Choroid plexus epithelial cell (primary cell): Measurements from ENCODE around the gene MYLK.
"Not testable (repeated sequence)": the region's sequence is repeated elsewhere in the genome, so short reads cannot be mapped to it uniquely, and the experiment has no call there.

ENCODE experiments used
- DNase-seq: peaks from one replicate; pipeline ENCODE4 v3.0.0-alpha.2; 2010; ENCODE audit warnings: low read depth
- H3K4me3 ChIP-seq: 2 replicates; pipeline ENCODE4 v1.5.1; 2011; ENCODE audit warnings: low read depth, mild to moderate bottlenecking, control low read depth, low read length, moderate library complexity
- CTCF ChIP-seq: conservative IDR thresholded peaks from 2 replicates; pipeline ENCODE4 v1.5.1; 2011; ENCODE audit warnings: low read depth, mild to moderate bottlenecking, control low read depth, inconsistent platforms, low read length, moderate library complexity

The MYLK gene

GRCh38 chr3:123716411-123716810, 167.7 kb downstream of the MYLK start:
- DNase-seq: no peak
- H3K4me3 ChIP-seq: no peak overlapping the region
- TF ChIP-seq CTCF: no peak

DNA sequence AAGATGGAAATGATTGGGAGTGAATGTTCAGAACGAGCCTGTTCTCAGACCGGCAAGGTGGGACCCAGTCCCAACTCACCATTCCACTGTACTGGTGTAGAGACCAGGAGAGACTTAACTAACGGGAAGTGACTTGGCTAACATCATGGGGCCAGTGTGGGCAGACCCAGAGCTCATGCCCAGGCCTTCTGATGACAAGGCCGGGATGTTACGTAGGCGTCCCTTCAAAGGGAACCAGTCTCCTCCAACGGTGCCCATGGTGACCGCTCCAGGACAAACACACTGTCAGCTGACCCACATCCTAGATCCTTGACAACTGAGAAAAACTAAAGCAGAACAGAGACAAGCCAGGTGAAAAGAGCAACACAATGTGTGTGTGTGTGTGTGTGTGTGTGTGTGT, 170.9 kb downstream of the MYLK start:
- H3K4me3 ChIP-seq: no peak overlapping the region
- no peak for TF ChIP-seq CTCF
- DNase-seq: no peak

- no peak for TF ChIP-seq CTCF
- H3K4me3 ChIP-seq: no peak overlapping the region
- DNase-seq: peak; percentile 52
These were observed 171.9 kb downstream of the MYLK start for GRCh38 chr3:123712077-123712860.

GRCh38 chr3:123711356-123711755, 172.8 kb downstream of the MYLK start:
- TF ChIP-seq CTCF: no peak
- no peak for DNase-seq
- no peak overlapping the region for H3K4me3 ChIP-seq

DNA sequence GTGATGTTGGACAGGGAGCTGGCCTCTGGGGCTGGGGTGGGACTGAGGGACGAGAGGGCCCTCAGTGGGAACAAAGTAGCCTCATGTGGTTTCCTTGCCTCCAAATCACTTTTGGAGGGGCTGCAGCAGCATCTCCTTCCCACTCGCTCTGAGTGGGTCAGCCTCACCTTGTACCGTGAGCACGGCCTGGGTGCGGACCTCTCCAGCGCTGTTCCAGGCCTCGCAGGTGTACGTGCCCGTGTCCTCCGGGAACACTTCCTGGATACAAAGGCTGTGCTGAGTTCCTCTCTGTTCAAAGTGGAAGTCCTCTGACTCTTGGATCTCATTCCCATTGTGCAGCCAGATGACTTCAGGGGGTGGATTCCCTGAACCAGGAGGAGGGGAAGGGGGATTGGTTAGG, 175.6 kb downstream of the MYLK start:
- no peak overlapping the region for H3K4me3 ChIP-seq
- no peak for TF ChIP-seq CTCF
- no peak for DNase-seq

DNA sequence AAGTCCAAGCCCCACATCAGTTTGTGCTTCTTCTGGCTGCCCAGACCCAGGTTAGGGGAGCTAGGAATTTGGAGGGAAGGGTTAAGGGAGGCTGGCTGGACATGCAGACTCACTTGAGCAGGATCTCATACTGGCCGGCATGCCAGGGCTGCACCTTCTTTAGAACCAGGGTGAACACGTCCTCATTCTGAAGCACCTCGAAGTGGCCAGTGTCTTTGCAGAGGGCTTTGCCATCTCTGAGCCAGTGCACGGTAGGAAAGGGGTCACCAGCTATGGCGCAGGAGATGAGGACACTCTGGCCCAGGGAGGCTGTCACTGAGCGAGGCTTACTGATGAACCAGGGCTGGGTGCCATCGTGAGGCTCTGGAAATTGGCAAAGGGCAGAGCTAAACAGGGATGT, 176.5 kb downstream of the MYLK start:
- DNase-seq: not testable (repeated sequence)

GRCh38 chr3:123706871-123707270, 177.3 kb downstream of the MYLK start:
- TF ChIP-seq CTCF: no peak
- DNase-seq: peak; percentile 59
- no peak overlapping the region for H3K4me3 ChIP-seq

More for the DNA sequence above, 176.5 kb downstream of the MYLK start:
- not testable (repeated sequence) for H3K4me3 ChIP-seq
